ENCODE results near the gene SLC27A5. TPM values are rescaled to one million over a fixed set of nuclear protein-coding genes. Genes with fewer than 3 reads are reported as not detected.

SLC27A5 gene
- total and polyA plus RNA-seq, 9 of the 15 experiments (the other 6 are each of a cell fraction or from before 2014, with no cell fraction given): 42.2 to 318 (median 64.7) TPM

- no peak for TF ChIP-seq RREB1 (CRISPR knock-in tag; IDR thresholded peaks at IDR 0.05)
- TF ChIP-seq GTF2B (IDR thresholded peaks at IDR 0.05; ENCODE audit: extremely low read depth, insufficient read length): no peak
- TF ChIP-seq FOXO4 (CRISPR knock-in tag; IDR thresholded peaks at IDR 0.05): no peak
- TF ChIP-seq HNRNPLL (IDR thresholded peaks at IDR 0.05; ENCODE audit: low read depth, low read length, poor library complexity, severe bottlenecking): no peak
- TF ChIP-seq CBFA2T2 (conservative IDR thresholded peaks at IDR 0.05): peak; percentile 65
- TF ChIP-seq KDM1A (IDR thresholded peaks at IDR 0.05): peak; percentile 96 to 97
- TF ChIP-seq RAD51 (IDR thresholded peaks at IDR 0.05; ENCODE audit: borderline replicate concordance, low read depth): no peak
- no peak for TF ChIP-seq KLF13 (tag; IDR thresholded peaks at IDR 0.05; ENCODE audit: borderline replicate concordance, low read depth)
- TF ChIP-seq MEF2A (IDR thresholded peaks at IDR 0.05; ENCODE audit: control insufficient read depth, low read depth, low read length): no peak
- TF ChIP-seq ZNF740 (CRISPR knock-in tag; IDR thresholded peaks at IDR 0.05): peak; percentile 85
- TF ChIP-seq ZNF740 (tag; IDR thresholded peaks at IDR 0.05): peak in 1 of 2 experiments; percentile 72; a peak in 2 of 4 replicates
- TF ChIP-seq SPI1 (IDR thresholded peaks at IDR 0.05; ENCODE audit: borderline replicate concordance, low read depth, low read length): no peak
- no peak for TF ChIP-seq ASH1L (IDR thresholded peaks at IDR 0.05; ENCODE audit: borderline replicate concordance, low read depth, partially characterized antibody)
- TF ChIP-seq TOE1 (IDR thresholded peaks at IDR 0.05; ENCODE audit: borderline replicate concordance): peak; percentile 60; the same call in 1 of the 2 replicates
- TF ChIP-seq TOE1 (CRISPR knock-in tag; IDR thresholded peaks at IDR 0.05; ENCODE audit: borderline replicate concordance, low read depth): no peak
- peak; percentile 70; the same call in 1 of the 2 replicates for TF ChIP-seq HLTF (IDR thresholded peaks at IDR 0.05)
- peak; percentile 74; the same call in 1 of the 2 replicates for TF ChIP-seq ESRRA (IDR thresholded peaks at IDR 0.05; ENCODE audit: borderline replicate concordance, low read depth)
Measured at GRCh38 chr19:58558066-58558622, 46.4 kb upstream of the SLC27A5 start, which contains the start of gene UBE2M (continued).

All from K562 (cell line).